Gastrocnemius medialis (tissue), 4 donors: ENCODE data around the gene CENPK.

Source experiments
- CTCF ChIP-seq, 5 experiments: fragments of 450-650 bp in 3 of 5; fragments of 200-600 bp in 2 of 5; sonication (generic) in 2 of 5; IDR thresholded peaks in 4 of 5; conservative IDR thresholded peaks in 1 of 5; 1 replicate in 4 of 5; 2 replicates in 1 of 5; pipeline ENCODE4 v1.5.1; 2016 to 2019; ENCODE audit warnings: antibody characterized with exemption in 5 of 5, mild to moderate bottlenecking in 3 of 5, moderate library complexity in 3 of 5
- POLR2A ChIP-seq, 2 donors: fragments of 450-650 bp; IDR thresholded peaks; one replicate each; pipeline ENCODE4 v1.6.1; 2017; ENCODE audit warnings: antibody characterized with exemption in 2 of 2, mild to moderate bottlenecking in 2 of 2, moderate library complexity in 2 of 2

DNA sequence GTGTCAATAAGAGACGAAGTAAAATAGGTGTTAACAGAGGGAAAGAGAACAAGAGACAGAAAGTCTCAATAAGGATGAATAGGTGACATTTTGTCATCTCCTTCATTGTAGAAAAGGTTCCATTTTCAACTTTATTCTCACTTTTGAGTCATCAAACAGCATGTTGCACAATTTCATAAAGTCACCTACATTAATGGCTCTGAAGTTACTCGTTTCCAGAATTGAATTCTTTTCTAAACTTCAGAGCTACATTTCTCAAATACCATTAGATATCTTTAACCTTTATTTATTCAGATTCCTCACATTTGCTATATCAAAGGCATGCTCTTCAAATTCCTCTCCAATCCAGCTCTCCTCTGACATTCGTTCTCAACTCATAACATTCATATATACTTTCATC is 94.3 kb downstream of the CENPK start:
- TF ChIP-seq CTCF (IDR thresholded peaks at IDR 0.05 in 4 of 5, conservative IDR thresholded peaks at IDR 0.05 in 1 of 5) (no peak), POLR2A (IDR thresholded peaks at IDR 0.05) (no peak)
